Kidney (tissue), 14 donors: ENCODE results near the gene MVP. TPM values are rescaled to one million over a fixed set of nuclear protein-coding genes. Genes with fewer than 3 reads are reported as not detected.
"Not testable (repeated sequence)": the region's sequence is repeated elsewhere in the genome, so short reads cannot be mapped to it uniquely, and the experiment has no call there.

ENCODE experiments used
- DNase-seq, 5 donors: peaks; one replicate each; pipeline ENCODE4 v3.0.0-alpha.2; 2013 to 2020
- FAIRE-seq: peaks from 2 replicates; lab custom pipeline; 2012; peaks lifted over from hg19 to GRCh38; lab: Jason Lieb, UNC
- H3K27ac ChIP-seq, 2 donors: one replicate each; pipeline ENCODE4 v1.7.0; 2013; ENCODE audit warnings: low read depth in 2 of 2, low read length in 2 of 2, inconsistent platforms in 1 of 2
- H3K27me3 ChIP-seq: one replicate; pipeline ENCODE4 v1.7.1; 2013; ENCODE audit warnings: low read length, inconsistent platforms; ENCODE audit not compliant: control insufficient read depth, insufficient read depth
- H3K36me3 ChIP-seq, 3 donors: one replicate each; pipeline versions ENCODE4 v1.7.0 to v1.7.1; 2013; ENCODE audit warnings: low read length in 3 of 3, control low read depth in 1 of 3, inconsistent platforms in 1 of 3; ENCODE audit not compliant: insufficient read depth in 3 of 3, control insufficient read depth in 2 of 3
- H3K4me1 ChIP-seq, 3 donors: one replicate each; pipeline versions ENCODE4 v1.7.0 to v1.7.1; 2013; ENCODE audit warnings: low read length in 3 of 3, inconsistent platforms in 1 of 3, low read depth in 1 of 3; ENCODE audit not compliant: control insufficient read depth in 2 of 3, insufficient read depth in 2 of 3
- H3K4me3 ChIP-seq, 3 donors: one replicate each; pipeline versions ENCODE4 v1.7.0 to v1.8.1; 2013; ENCODE audit warnings: low read length in 3 of 3, control low read depth in 1 of 3, inconsistent platforms in 1 of 3
- H3K9ac ChIP-seq, 3 donors: one replicate each; pipeline versions ENCODE4 v1.7.0 to v1.7.1; 2013; ENCODE audit warnings: low read length in 3 of 3, control low read depth in 1 of 3, inconsistent platforms in 1 of 3
- H3K9me3 ChIP-seq, 3 donors: one replicate each; pipeline versions ENCODE4 v1.7.0 to v1.7.1; 2013; ENCODE audit warnings: low read length in 3 of 3, control low read depth in 1 of 3, inconsistent platforms in 1 of 3; ENCODE audit not compliant: control insufficient read depth in 2 of 3, insufficient read depth in 1 of 3
- intact Hi-C: fragments of 100-400 bp; cut with DNase I; formaldehyde crosslinking; loops from one replicate; pipeline ENCODE4 v1.11.1; 2022
- polyA plus RNA-seq: library from polyadenylated mRNA; stranded (reverse); fragments of 350-450 nt; fragmentation: Illumina TruSeq; extraction: RNeasy Lipid Tissue Mini Kit (QIAGEN cat#74804); gene quantifications from one replicate; pipeline ENCODE4 v1.2.3, GENCODE V29; 2014; ENCODE audit warnings: low read depth, low replicate concordance; ENCODE audit not compliant: insufficient read depth
- total RNA-seq: library from RNA; stranded (reverse); fragmentation: NEBNext Ultra II Directional; extraction: Animal tissue kit (Norgen Biotek cat#: 25700); gene quantifications from one replicate; pipeline ENCODE4 v1.2.1, GENCODE V29; 2021
- TF ChIP-seq, protein P1 (sequence below): IDR thresholded peaks from 3 replicates; pipeline ENCODE4 v1.5.1; 2012; ENCODE audit warnings: mild to moderate bottlenecking, moderate library complexity, borderline replicate concordance; ENCODE audit not compliant: insufficient read depth; ENCODE audit errors: extremely low read depth
- donor health status: control.
- donor health status: control.
- donor health status: control.
- donor health status: control.
- donor health status: control.
- donor health status: DM: yes; HTN: yes; CAD: no.
- donor health status: Normal renal cell carcinoma (clear cell type).

Gene MVP
- total and polyA plus RNA-seq, 2 donors from 2014 or later, result 123 to 271 TPM

DNA sequence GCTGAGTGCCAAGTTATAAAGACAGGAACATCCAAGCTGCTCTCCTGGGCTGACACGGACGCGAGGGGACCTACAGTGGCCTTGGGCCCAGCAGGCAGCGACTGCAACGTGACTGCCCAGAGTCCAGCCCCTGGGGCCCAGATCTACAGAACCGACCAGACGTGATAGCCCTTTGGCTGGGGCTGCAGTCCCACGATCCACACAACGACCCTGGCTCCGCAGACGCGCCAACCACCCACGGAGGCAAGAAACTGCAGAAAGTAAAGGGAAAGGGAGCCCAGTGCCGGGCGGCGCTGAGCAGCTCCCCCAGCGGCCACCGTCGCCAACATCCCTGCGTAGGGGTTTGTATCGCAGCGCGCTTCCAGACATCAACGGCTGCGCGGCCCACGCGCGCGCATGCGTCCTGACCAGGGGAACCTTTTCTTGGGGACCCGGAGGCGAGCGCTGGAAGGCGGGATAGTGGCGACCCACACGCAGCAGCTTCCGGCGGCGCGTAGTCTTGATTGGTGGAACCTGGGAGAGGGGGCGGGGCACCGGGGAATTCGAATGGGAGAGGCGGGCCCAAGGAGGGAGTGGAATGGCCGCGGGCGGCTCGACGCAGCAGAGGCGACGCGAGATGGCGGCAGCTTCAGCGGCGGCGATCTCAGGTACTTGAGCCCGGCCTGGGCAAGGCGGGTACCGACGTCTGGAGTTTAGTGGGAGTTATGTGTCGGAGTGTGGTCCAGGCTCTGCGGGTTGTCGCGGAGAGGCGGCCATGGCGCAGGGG is 29.9 kb upstream of the MVP start, which contains the start of gene KIF22:
KIF22 (plus strand) TSS at position 569 of the 766 bp plus-strand sequence; CDS start at position 578, 9 bp downstream.
- Histone ChIP-seq H3K4me3 (peak within 1 kb of the TSS; percentile 71 to 92 (median 87)), H3K9me3 (no peaks in the 10 kb centered on the region), H3K9ac (peak within 1 kb of the TSS; percentile 72 to 91 (median 76)), H3K27me3 (no peaks in the 10 kb centered on the region), H3K36me3 (peaks cover 0 to 3% (median 0%) of the 10 kb centered on the region in 3 donors), H3K27ac (peak within 1 kb of the TSS; percentile 80 to 90), H3K4me1 (peaks cover 0 to 14% (median 0%) of the 10 kb centered on the region in 3 donors)
- DNase-seq (peak; percentile 99 to 100 (median 100)), FAIRE-seq (peak; percentile 25)
- TF ChIP-seq, protein P1, sequence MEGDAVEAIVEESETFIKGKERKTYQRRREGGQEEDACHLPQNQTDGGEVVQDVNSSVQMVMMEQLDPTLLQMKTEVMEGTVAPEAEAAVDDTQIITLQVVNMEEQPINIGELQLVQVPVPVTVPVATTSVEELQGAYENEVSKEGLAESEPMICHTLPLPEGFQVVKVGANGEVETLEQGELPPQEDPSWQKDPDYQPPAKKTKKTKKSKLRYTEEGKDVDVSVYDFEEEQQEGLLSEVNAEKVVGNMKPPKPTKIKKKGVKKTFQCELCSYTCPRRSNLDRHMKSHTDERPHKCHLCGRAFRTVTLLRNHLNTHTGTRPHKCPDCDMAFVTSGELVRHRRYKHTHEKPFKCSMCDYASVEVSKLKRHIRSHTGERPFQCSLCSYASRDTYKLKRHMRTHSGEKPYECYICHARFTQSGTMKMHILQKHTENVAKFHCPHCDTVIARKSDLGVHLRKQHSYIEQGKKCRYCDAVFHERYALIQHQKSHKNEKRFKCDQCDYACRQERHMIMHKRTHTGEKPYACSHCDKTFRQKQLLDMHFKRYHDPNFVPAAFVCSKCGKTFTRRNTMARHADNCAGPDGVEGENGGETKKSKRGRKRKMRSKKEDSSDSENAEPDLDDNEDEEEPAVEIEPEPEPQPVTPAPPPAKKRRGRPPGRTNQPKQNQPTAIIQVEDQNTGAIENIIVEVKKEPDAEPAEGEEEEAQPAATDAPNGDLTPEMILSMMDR, result peak; percentile 65
- intact Hi-C loops, result no loop called here

DNA sequence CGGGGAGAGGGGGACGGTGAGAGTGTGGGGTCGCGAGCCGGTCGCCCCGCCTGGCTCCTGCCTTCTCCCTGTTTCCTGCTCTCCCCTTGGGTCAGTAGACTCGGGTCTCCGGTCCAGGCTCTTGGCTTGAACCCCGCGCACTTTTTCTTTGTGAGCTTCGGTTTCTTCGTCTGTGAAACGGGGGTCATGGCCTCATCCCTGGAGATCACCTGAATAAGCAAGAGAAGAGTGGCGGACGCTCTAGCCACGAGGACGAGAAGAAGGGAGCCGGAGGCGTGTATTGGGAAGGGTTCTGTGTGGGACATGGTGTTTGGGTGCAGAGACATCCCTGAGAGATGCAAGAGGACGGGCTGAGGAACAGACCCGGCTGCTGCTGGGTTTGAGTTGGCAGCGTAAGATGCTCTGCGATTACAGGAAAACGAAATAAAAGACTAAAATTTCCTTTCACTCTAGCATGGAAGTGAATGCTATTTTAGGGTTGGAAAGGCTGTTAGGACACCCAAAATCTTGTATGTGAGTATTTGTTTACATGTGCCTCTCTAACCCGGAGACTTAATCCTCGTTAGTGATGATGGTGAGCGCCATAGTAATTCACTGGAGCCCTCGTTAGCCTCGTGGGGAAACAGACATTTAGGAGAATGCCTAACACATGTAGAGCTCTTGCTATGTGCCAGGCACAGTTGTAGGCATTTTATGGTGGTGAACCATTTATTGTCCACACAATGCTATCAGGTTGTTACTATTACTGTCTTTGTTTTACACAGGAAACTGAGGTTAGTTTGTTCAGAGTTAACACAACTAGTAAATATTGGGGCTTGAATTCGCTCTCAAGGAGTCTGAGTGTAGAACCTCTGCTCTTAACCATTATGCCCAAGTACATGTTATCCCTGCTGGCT is 29.1 kb upstream of the MVP start:
- TF ChIP-seq, protein P1, result no peak
- FAIRE-seq (no peak), DNase-seq (no peak)
- H3K9me3 ChIP-seq, result no peaks in the 10 kb centered on the region
- H3K9ac ChIP-seq, result peak overlapping the region; percentile 64 to 76 (median 74)
- H3K27me3 ChIP-seq, result no peaks in the 10 kb centered on the region
- H3K27ac ChIP-seq, result no peak overlapping the region
- peaks cover 0 to 3% (median 0%) of the 10 kb centered on the region in 3 donors for H3K36me3 ChIP-seq
- intact Hi-C loops, result no loop called here
- H3K4me1 ChIP-seq, result peaks cover 0 to 14% (median 0%) of the 10 kb centered on the region in 3 donors
- peak overlapping the region; percentile 70 to 92 (median 87) for H3K4me3 ChIP-seq

DNA sequence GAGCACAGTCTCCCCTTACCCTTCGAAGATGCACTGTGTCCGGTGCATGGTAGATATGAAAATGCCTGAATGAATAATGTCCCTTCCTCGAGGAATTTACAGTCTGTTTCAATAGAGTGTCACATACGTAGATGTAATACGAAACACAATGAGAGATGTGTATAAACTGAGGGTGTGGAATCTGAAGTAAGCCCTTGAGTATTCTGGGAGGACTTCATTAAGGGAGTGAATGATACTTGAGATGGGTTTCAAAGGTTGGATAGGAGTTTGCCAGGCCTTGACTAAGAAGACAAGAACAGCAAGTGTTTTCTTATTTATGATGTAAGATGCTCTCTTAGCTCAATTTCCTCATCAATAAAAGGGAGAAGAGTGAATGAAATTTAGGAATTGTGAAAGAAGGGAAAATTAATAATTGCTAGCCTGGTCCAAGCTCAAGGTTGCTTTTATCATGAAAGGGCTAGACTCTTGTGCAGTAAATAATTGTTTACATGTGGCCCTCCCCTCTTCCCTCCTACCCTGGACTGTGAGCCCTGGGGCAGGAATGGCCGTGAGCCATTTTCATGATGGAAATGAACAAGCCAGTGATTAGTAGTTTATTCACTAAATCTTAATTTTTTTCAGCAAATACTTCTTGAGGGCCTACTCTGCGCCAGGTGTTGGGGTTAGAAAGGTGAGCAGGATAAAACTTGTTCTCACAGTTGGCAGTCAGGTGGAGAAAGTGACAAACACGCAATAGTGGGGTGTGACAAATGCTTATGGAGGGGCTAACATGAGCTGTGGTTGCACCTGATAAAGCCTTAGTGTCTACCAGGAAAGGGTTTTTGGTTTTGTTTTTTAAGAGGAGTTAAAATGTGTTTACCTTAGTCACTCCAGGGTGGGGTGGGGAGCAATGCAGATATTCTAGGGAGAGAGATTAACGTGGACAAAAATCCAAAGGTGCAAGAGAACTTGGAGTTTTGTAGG is 28.1 kb upstream of the MVP start:
- H3K4me1 ChIP-seq, result peaks cover 0 to 14% (median 0%) of the 10 kb centered on the region in 3 donors
- H3K9me3 ChIP-seq, result no peaks in the 10 kb centered on the region
- TF ChIP-seq, protein P1, result no peak
- no peaks in the 10 kb centered on the region for H3K27me3 ChIP-seq
- H3K9ac ChIP-seq, result peak overlapping the region in 1 of 3 donors; percentile 15
- peaks cover 3 to 5% (median 5%) of the 10 kb centered on the region in 3 donors for H3K36me3 ChIP-seq
- H3K4me3 ChIP-seq, result peak overlapping the region; percentile 70 to 92 (median 87)
- no peak overlapping the region for H3K27ac ChIP-seq
- FAIRE-seq, result no peak
- intact Hi-C loops, result no loop called here
- DNase-seq, result no peak

DNA sequence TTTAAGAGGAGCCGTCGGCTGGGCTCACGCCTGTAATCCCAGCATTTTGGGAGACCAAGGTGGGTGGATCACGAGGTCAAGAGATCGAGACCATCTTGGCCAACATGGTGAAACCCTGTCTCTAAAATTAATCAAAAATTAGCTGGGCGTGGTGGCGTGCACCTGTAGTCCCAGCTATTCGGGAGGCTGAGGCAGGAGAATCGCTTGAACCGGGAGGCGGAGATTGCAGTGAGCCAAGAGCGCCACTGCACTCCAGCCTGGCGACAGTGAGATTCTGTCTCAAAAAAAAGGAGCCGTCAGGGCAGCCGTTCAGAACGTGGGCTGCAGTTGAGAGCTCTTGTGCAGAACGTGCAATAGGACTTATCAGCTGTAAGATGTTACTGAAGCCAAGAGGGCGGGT is 27.1 kb upstream of the MVP start:
- peaks cover 0 to 14% (median 0%) of the 10 kb centered on the region in 3 donors for H3K4me1 ChIP-seq
- DNase-seq, H3K4me3 ChIP-seq, H3K27ac ChIP-seq, intact Hi-C loops, H3K9ac ChIP-seq, FAIRE-seq, H3K9me3 ChIP-seq, H3K27me3 ChIP-seq: not testable (repeated sequence)
- peaks cover 5 to 16% (median 7%) of the 10 kb centered on the region in 3 donors for H3K36me3 ChIP-seq
